Stimulated activated CD4-positive, alpha-beta T cell treated with anti-CD3 and anti-CD28 coated beads, Interleukin-4, amount 100 ng/mL, for 24 hours (primary cell): ENCODE results near the gene RARA.
A peak's percentile ranks its signal among the peaks of the same experiment; 100 is the strongest.

Experiments used
- DNase-seq: peaks from one replicate; pipeline ENCODE4 v3.0.0-alpha.2; 2020

Gene RARA

GRCh38 chr17:40309031-40309948, at the start of gene RARA:
TSS of gene RARA (plus strand) at chr17:40309180. CDS start at chr17:40331219, 22,039 bp downstream.
- DNase-seq, result no peak

- no peak for DNase-seq
These were observed 49.5 kb upstream of the RARA start for GRCh38 chr17:40259505-40259904.

- no peak for DNase-seq
These were observed 48.5 kb upstream of the RARA start for GRCh38 chr17:40260528-40260927.

- DNase-seq, result no peak
These were observed 44.4 kb upstream of the RARA start for GRCh38 chr17:40264458-40265185.

GRCh38 chr17:40265337-40265736, 43.6 kb upstream of the RARA start:
- no peak for DNase-seq

- DNase-seq, result no peak
These were observed 42.1 kb upstream of the RARA start for GRCh38 chr17:40266882-40267281.

GRCh38 chr17:40268141-40268712, 40.8 kb upstream of the RARA start:
- DNase-seq, result no peak

DNA sequence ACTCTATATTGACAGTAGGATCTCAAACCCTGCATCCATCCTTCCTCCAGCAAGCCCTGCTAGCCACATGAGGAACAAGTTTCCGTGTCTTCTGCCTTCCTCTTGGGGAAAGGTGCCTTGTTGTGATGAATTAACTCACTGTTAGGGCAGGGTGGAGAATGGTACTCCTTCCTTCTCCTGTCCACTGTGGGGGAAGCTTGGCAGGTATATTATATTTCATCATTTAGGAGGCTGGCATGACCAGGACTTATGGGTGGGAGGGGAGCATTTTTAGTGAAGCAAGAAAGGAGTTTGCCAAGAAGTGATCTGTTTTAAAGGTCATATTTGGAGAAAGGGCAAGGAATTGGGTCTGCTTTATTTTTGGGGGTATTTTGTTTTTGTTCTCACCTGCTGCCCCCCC, 30.6 kb upstream of the RARA start:
- DNase-seq, result no peak

DNA sequence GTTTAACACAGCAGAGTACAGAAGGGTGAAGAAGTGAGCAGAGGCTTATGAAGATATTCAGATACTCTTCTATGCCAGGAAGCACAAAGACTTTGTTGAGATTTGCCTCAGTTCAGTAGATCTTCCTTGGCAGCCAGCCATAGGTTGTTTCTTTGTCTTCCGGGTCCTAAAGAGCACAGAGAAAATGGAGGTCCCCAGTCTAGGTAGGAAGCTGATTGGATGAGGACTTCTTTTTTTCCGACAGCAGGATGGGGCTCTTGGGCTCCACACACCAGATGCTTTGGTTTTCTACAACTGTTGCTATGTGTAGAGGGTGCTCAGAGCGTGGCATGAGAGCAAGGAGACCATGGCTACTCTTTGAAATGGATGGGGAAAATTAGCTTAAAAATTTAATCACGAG, 29.6 kb upstream of the RARA start:
- DNase-seq, result no peak

GRCh38 chr17:40281663-40282062, 27.3 kb upstream of the RARA start:
- no peak for DNase-seq

DNA sequence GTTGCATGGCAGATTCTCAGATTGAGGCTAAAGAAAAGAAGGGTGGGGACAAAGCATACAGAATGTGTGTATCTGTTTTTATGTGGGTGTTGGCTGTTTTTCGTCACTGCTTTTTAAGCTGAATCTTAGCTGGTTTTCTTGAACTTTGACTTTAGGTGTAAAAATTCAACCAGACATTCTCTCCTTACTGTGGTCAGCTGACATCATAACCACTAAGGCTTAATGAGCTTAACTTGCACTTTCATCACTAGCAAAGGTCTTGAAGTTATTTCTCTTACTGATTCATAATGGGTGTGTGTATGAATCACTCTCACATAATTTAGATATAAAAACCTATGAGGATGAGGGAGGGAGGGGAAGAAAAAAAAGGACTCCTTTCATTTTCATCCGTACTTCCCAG, 25.3 kb upstream of the RARA start:
- DNase-seq, result peak; percentile 30

DNA sequence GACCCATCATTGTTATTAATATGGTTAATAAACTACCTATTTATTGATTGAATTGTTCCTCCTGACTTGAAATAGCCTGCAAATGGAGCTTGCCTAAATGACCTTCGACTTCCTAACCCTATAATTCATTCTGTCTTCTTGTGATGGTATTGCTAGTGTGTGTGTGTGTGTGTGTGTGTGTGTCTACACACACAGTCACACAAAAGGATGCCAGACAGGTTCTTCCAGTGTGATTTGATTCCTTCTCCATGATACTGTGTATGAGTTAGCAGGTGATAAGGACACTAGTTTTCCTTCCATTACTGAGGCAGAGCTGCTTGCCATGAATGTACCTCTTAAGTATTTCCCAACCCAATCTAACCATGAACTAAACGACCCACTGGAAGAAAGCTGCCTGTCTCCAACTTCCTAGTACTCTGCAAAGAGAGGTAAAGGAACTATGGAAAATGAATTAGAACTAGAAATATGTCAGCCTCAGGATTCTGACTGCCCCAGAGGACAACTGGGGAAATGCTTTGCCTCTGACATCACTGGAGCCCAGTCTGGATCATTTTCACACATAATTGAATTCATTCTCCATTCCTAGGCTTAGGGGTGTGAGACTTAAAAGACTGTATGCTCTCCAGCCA, 24.8 kb upstream of the RARA start:
- no peak for DNase-seq

DNA sequence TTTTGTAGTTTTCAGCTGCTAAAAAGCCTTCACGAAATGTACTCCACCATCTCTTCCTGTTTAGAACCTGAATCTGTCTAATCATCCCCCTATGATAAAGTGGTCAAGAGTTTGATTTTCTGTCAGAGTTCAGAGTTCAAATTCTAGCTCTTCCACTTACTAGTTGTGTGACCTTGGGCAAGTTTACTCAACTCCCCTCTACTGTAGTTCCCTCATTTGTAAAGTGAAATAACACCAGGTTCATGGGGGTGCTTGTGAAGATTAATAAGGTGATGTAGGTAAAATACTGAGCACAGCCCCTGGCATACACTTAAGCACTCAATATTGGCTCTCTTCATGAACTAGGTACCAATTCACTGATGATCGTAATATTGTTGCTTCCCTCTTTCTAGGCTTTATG, 22.5 kb upstream of the RARA start:
- DNase-seq, result no peak

- no peak for DNase-seq
These were observed 21.9 kb upstream of the RARA start for GRCh38 chr17:40287159-40287493.

- peak; percentile 99 for DNase-seq
These were observed 21.2 kb upstream of the RARA start, which contains the start of gene CDC6 for GRCh38 chr17:40287494-40288369. TSS of gene CDC6 (plus strand) at chr17:40287879. CDS start at chr17:40289421, 1,542 bp downstream.

- DNase-seq, result peak; percentile 56
These were observed 18.2 kb upstream of the RARA start for GRCh38 chr17:40290629-40291280.

DNA sequence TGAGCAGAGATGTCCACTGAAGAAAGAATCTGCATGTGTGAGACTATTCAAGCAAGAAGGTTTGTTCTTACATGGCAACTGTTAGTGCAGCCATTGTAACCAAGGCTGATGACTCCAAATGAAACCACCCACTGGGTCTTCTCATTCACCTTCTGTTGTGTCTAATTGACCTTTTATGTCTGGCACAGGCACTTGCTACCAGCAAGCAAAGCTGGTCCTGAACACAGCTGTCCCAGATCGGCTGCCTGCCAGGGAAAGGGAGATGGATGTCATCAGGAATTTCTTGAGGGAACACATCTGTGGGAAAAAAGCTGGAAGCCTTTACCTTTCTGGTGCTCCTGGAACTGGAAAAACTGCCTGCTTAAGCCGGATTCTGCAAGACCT, 17.7 kb upstream of the RARA start:
- no peak for DNase-seq

GRCh38 chr17:40293363-40293762, 15.6 kb upstream of the RARA start:
- DNase-seq, result no peak

- DNase-seq, result no peak
These were observed 13.2 kb upstream of the RARA start for GRCh38 chr17:40295488-40296436.

DNA sequence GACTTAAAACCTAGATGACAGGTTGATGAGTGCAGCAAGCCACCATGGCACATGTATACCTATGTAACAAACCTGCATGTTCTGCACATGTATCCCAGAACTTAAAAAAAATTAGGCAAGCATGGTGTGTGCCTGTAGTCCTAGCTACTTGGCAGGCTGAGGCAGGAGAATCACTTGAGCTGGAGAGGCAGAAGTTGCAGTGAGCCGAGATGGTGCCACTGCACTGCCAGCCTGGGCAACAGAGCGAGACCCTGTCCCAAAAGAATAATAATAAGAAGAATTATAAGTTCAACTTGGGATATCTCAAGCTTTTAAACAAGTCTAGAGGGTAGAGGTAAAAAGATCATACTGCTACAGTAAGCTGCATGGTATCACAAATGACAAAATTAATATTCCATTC, 11.5 kb upstream of the RARA start:
- no peak for DNase-seq

GRCh38 chr17:40298726-40299125, 10.3 kb upstream of the RARA start:
- DNase-seq, result no peak
